Ovary (tissue), 3 donors: ENCODE measurements around the gene FTCD.

Source experiments
- EP300 ChIP-seq: sonication (generic); formaldehyde crosslinking; IDR thresholded peaks from one replicate; pipeline ENCODE4 v1.6.1; 2017; ENCODE audit warnings: antibody characterized with exemption
- POLR2A ChIP-seq: fragments of 450-650 bp; IDR thresholded peaks from one replicate; pipeline ENCODE4 v1.6.1; 2017; ENCODE audit warnings: antibody characterized with exemption, mild to moderate bottlenecking, moderate library complexity
- TF ChIP-seq, protein P1 (sequence below), 3 donors: fragments of 450-650 bp in 2 of 3; fragments of 200-600 bp in 1 of 3; IDR thresholded peaks; one replicate each; pipeline versions ENCODE4 v1.5.1 to v1.8.0; 2016 to 2022; ENCODE audit warnings: antibody characterized with exemption in 3 of 3, mild to moderate bottlenecking in 1 of 3
- donor health status: DM: no; HTN: no; CAD: no.

DNA sequence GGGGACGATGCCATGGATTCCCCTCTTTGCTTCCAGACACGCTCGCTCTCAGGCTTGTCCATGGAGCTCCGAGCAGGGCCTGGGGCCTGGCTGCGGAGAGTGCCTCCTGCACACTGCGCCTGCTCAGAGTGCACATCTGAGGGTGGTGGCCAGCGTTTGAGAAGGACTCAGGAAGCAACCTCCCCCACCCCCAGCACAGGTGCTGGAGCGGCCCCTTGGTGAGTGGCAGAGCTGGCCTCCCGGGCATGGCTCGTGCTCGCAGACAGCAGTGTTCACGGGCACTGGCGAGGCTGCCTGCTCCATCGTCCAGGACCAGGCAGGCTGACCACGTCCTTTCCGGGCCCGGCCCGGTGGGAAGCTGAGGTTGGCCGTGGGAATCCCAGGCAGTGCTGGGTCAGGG, 26.1 kb upstream of the FTCD start:
- TF ChIP-seq, protein P1, sequence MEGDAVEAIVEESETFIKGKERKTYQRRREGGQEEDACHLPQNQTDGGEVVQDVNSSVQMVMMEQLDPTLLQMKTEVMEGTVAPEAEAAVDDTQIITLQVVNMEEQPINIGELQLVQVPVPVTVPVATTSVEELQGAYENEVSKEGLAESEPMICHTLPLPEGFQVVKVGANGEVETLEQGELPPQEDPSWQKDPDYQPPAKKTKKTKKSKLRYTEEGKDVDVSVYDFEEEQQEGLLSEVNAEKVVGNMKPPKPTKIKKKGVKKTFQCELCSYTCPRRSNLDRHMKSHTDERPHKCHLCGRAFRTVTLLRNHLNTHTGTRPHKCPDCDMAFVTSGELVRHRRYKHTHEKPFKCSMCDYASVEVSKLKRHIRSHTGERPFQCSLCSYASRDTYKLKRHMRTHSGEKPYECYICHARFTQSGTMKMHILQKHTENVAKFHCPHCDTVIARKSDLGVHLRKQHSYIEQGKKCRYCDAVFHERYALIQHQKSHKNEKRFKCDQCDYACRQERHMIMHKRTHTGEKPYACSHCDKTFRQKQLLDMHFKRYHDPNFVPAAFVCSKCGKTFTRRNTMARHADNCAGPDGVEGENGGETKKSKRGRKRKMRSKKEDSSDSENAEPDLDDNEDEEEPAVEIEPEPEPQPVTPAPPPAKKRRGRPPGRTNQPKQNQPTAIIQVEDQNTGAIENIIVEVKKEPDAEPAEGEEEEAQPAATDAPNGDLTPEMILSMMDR (IDR thresholded peaks at IDR 0.05) = no peak
- no peak for TF ChIP-seq POLR2A
- TF ChIP-seq EP300 = no peak
